ENCODE results near the gene RASGRF2.

Gene RASGRF2

GRCh38 chr5:81242906-81243436 lies 282.8 kb downstream of the RASGRF2 start:
- no peak for TF ChIP-seq TEAD4 (IDR thresholded peaks at IDR 0.05)

- TF ChIP-seq CEBPB (IDR thresholded peaks at IDR 0.05) (no peak), TAF1 (IDR thresholded peaks at IDR 0.05; ENCODE audit: low read depth) (no peak), REST (IDR thresholded peaks at IDR 0.05; ENCODE audit: low read depth) (no peak), ZBTB7A (IDR thresholded peaks at IDR 0.05; ENCODE audit: low read depth) (no peak), TCF12 (IDR thresholded peaks at IDR 0.05; ENCODE audit: low read depth) (no peak), YY1 (IDR thresholded peaks at IDR 0.05; ENCODE audit: low read depth) (no peak), NFIC (IDR thresholded peaks at IDR 0.05) (no peak)
These were observed 284.3 kb downstream of the RASGRF2 start for GRCh38 chr5:81244451-81244850.

GRCh38 chr5:81245871-81246235 lies 285.7 kb downstream of the RASGRF2 start:
- TF ChIP-seq TCF12 (IDR thresholded peaks at IDR 0.05; ENCODE audit: low read depth) (no peak), FOXM1 (IDR thresholded peaks at IDR 0.05; ENCODE audit: borderline replicate concordance, low read depth) (no peak), CEBPB (IDR thresholded peaks at IDR 0.05) (no peak), USF1 (IDR thresholded peaks at IDR 0.05) (no peak), RAD21 (IDR thresholded peaks at IDR 0.05; ENCODE audit: low read depth) (no peak), REST (IDR thresholded peaks at IDR 0.05; ENCODE audit: low read depth) (no peak), EGR1 (IDR thresholded peaks at IDR 0.05) (no peak), ZBTB7A (IDR thresholded peaks at IDR 0.05; ENCODE audit: low read depth) (no peak), CREB1 (IDR thresholded peaks at IDR 0.05; ENCODE audit: low read depth) (no peak), TAF1 (IDR thresholded peaks at IDR 0.05; ENCODE audit: low read depth) (no peak), YY1 (IDR thresholded peaks at IDR 0.05; ENCODE audit: low read depth) (no peak), TEAD4 (IDR thresholded peaks at IDR 0.05) (no peak), EP300 (IDR thresholded peaks at IDR 0.05; ENCODE audit: borderline replicate concordance) (no peak)
- TF ChIP-seq, protein P1, sequence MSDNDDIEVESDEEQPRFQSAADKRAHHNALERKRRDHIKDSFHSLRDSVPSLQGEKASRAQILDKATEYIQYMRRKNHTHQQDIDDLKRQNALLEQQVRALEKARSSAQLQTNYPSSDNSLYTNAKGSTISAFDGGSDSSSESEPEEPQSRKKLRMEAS (IDR thresholded peaks at IDR 0.05), result no peak

DNA sequence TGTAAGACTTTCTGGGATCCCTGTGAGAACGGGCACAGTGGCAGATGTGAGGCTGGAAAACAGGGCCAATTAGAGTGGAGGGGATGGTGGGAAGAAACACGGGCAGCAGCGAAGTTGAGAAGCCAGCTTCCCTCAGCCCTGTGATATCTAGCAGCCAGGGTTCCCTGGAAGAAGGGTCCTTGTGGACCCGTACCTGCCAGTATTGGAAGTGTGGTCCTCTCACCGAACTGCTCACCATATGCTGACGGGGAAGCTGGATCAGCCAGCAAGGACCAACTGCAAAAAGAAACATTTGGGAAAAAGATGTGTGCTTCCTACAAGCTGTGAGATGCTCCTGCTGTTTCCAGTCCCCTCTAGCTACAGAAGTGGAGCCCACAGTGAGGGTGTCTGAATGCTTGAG lies 286.5 kb downstream of the RASGRF2 start:
- TF ChIP-seq CEBPB (IDR thresholded peaks at IDR 0.05) (no peak), TAF1 (IDR thresholded peaks at IDR 0.05; ENCODE audit: low read depth) (no peak), CREB1 (IDR thresholded peaks at IDR 0.05; ENCODE audit: low read depth) (no peak)

DNA sequence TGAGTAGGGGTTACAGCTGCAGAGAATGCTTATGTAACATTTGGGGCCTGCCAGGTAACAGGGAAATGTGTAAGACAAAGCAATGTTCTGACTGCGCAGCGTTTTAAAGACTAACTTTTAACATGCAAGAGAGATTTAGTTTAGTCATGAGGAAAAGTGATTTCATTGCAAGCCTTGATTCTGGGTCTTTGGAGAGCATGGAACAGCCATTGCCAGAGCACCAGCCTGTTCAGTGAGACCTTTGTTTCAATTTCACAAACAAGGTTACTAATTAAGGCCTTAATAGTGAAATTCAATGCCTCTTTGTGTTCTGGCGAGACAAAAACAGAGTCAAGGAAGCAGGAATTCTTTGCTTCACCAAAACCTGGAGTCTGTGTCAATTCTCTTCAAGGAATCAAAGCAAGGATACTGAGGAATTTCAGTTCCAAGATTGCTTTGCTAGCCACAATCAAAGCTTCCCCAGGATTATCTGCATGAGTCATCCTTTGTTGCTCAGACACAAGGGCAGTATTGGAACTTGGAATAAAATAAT lies 287.3 kb downstream of the RASGRF2 start:
- TF ChIP-seq RAD21 (IDR thresholded peaks at IDR 0.05; ENCODE audit: low read depth) (no peak), CREB1 (IDR thresholded peaks at IDR 0.05; ENCODE audit: low read depth) (no peak), EP300 (IDR thresholded peaks at IDR 0.05; ENCODE audit: borderline replicate concordance) (no peak), TEAD4 (IDR thresholded peaks at IDR 0.05) (no peak), NFIC (IDR thresholded peaks at IDR 0.05) (no peak), ZBTB7A (IDR thresholded peaks at IDR 0.05; ENCODE audit: low read depth) (no peak), YY1 (IDR thresholded peaks at IDR 0.05; ENCODE audit: low read depth) (no peak), USF1 (IDR thresholded peaks at IDR 0.05) (no peak), FOXM1 (IDR thresholded peaks at IDR 0.05; ENCODE audit: borderline replicate concordance, low read depth) (no peak), TAF1 (IDR thresholded peaks at IDR 0.05; ENCODE audit: low read depth) (no peak), TCF12 (IDR thresholded peaks at IDR 0.05; ENCODE audit: low read depth) (no peak), EGR1 (IDR thresholded peaks at IDR 0.05) (no peak), CEBPB (IDR thresholded peaks at IDR 0.05) (no peak)
- TF ChIP-seq, protein P1 (IDR thresholded peaks at IDR 0.05), result no peak

DNA sequence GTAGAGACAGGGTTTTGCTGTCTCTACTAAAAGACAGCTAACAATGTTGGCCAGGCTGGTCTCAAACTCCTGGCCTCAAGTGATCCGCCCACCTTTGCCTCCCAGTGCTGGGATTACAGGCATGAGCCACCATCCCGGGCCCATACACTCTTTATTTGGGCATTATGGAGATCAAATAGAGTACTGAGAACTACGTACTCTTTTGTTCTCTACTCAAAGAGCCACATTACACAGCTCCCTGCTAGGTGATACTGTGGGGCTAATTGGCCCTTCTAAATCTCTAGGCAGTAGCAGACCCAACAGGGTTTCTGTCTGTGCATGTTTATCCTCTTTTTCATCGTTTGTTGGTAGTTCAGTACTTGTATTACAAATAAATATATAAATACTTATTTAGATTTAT lies 289.1 kb downstream of the RASGRF2 start:
- TF ChIP-seq YY1 (IDR thresholded peaks at IDR 0.05; ENCODE audit: low read depth) (no peak), TCF12 (IDR thresholded peaks at IDR 0.05; ENCODE audit: low read depth) (no peak), TAF1 (IDR thresholded peaks at IDR 0.05; ENCODE audit: low read depth) (no peak), USF1 (IDR thresholded peaks at IDR 0.05) (no peak), EP300 (IDR thresholded peaks at IDR 0.05; ENCODE audit: borderline replicate concordance) (no peak), EGR1 (IDR thresholded peaks at IDR 0.05) (no peak), ZBTB7A (IDR thresholded peaks at IDR 0.05; ENCODE audit: low read depth) (no peak), FOXM1 (IDR thresholded peaks at IDR 0.05; ENCODE audit: borderline replicate concordance, low read depth) (no peak)
- TF ChIP-seq, protein P1 (IDR thresholded peaks at IDR 0.05), result no peak

All from Ishikawa (cell line).